GM18498 (cell line): Measurements from ENCODE around the gene HES1.
"Not testable (repeated sequence)": the region's sequence is repeated elsewhere in the genome, so short reads cannot be mapped to it uniquely, and the experiment has no call there.

Experiments used
- ATAC-seq: cut with Tn5 transposase; IDR thresholded peaks from one replicate; pipeline ENCODE4 v1.9.1; 2021; ENCODE audit warnings: mild to moderate bottlenecking, moderate library complexity; ENCODE audit not compliant: unreplicated experiment

Gene HES1

DNA sequence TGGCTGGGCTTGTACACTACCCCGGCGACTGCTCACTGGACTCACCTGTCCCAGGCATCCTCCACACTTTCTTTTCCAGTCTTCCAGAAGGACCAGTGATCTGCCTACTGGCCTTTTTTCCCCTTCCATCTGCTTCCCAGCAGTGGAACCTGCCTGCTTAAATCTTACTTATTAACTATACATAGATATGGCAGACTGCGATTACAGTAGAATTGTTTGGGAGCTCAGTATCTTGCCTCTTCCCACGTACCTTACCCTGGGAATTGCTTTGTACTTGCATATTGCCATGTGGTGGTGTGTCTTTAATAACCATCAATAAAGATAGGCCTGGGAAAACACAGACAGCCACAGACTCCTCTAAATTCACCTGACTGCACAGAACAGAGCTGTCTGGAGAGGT, 11.8 kb upstream of the HES1 start:
- no peak for ATAC-seq

DNA sequence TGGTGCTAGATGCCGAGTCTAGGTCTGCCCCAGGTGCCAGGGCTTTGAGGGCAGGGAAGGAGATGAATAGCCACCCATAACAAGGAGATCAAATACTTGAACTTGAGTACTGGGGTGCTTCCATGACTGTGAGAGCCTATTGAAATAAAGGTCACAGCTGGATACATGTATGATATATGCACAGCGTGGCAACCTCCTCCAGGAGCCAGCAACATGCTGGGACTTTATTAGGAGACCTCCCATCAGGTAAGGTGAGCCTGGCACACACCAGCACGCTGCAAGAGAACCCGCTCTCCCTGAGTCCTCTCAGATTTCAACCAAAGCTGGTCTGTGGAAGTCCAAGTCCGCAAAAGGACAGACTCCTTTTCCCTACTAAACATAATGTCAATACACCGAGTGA, 10.5 kb upstream of the HES1 start:
- no peak for ATAC-seq

DNA sequence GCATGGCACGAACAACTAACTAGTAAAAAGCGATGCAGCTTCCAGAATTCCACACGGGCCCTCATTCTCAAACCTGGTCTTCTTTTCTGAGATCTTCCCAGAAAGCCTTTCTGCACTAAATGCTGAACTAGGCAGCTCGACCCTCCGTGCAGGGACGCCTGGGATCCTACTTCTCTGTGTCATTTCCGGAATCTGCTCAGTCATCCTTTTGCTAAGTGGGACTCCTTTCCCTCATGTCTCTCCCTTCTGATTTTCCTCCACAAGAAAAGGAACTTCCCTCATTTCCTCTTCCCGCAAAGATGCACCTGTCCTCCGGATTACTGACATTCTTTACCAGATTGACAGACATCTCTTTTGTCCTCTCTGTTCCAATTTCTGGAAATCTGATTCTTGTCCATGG, 9.2 kb upstream of the HES1 start:
- ATAC-seq: no peak

DNA sequence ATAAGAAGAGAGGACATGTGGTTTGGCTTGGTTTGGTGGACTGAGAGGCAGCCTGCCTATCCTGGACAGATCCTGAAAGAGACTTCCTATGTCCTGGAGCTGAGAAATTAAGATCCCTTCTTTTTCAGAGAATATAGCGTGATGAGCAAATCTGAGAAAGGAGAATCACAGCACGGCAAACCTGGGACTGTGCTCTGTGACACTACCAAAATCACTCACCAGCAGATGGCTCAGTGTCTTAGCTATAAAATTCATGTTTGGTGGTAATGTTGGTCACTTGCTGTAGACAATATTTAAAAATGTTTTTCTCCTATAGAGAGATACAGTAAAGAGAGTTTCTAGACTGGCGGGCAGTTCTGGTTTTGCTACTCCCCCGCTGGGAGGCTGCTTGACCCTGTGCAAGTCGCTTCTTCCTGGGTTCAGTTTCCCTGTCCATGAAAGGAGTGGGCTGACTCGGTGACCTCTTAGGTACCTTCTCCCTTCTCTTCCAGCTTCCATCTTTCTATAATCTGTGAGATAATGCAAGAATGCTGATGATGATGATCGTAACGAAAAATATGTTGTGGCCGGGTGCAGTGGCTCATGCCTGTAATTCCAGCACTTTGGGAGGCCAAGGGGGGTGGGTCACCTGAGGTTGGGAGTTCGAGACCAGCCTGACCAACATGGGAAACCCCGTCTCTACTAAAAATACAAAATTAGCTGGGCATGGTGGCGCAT, 7.6 kb upstream of the HES1 start:
- no peak for ATAC-seq

DNA sequence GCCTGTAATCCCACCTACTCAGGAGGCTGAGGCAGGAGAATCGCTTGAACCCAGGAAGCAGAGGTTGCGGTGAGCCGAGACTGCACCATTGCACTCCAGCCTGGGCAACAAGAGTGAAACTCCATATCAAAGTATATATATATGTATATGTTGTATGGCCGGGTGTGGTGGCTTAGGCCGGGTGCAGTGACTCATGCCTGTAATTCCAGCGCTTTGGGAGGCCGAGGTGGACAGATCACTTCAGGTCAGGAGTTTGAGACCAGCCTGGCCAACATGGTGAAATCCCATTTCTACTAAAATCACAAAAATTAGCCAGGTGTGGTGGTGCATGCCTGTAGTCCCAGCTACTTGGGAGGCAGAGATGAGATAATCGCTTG, 7.0 kb upstream of the HES1 start:
- not testable (repeated sequence) for ATAC-seq

DNA sequence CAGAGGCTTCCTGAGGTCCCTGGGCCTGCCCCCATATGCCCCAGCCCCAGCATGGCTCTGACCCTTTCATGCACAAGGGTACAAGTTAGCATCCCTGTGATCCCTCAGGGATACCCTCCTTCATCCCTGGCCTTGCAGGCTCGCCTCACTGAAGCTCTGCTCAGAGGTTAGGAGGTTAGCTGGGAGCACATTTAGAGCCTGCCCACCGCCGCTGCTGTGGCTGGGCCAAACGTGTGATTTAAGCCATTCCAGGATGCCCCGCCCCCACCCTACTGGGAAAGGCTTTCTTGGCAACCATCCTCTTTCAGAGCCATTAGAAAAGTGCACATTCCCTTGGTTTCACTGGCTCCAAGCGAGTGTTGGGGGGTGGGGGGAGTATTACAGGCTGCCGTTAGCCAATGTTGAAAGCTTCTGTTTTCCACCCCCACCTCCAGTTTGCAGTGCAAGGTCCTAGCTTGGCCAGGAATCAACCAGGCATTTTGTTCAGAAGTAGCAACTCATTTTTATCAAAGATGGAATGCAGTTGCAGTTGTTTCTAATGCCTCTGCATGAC, 6.3 kb upstream of the HES1 start:
- ATAC-seq: no peak

DNA sequence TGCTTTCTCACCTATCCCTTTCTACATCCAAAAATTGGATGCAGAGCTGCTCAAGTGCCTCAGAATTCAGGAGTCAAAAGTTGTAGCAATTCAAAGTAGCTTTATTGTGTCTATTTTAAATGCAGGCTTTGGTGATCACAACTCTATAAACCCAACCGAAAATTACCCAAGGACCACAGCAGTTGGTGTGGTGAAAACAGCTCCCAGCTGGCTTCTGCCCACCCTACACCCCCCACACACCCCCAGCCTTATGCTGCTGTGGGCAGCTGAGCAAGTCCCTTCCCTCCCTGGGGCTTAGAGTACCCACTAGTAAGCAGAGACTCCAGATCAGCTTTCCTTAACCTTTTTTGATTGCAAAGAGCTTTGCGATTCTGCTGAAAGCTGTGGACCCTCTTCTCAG, 5.8 kb upstream of the HES1 start:
- no peak for ATAC-seq

DNA sequence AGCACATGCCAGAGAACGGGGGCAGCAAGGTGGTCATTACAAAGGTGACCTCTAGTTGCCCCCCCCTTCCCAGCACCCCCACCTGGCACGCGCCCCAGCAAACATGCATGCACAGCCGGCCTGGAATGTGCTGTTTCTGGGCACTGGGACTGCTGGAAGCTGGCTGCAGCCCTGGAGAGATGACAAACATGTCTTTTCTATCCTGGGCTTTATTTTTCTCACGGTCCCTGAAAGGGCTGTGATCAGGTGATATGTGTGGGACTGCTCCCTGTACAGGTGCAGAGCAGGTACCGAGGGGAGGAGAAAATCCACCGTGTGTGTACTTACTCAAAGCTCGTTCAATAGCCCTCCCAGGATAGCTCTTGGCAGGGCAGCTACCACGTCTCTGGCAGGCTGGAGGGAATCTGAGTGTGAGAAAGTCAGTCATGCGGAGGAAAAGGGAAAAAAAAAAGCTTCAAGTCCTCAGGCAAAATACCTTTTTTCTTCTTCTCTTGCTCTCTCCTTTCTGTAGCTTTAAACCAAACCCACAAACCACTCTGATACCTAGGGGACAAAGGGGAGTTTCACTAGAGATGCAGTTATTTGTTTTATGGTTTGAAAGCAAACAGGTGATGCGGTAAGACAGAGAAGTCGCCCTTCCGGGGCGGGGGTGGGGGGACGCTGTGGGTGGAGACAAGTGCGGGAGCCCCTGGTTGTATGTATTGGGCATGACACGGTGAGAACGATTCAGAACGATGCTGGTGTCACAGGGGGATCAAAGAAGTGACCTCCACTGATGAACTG, 5.0 kb upstream of the HES1 start:
- ATAC-seq: peak; percentile 56

DNA sequence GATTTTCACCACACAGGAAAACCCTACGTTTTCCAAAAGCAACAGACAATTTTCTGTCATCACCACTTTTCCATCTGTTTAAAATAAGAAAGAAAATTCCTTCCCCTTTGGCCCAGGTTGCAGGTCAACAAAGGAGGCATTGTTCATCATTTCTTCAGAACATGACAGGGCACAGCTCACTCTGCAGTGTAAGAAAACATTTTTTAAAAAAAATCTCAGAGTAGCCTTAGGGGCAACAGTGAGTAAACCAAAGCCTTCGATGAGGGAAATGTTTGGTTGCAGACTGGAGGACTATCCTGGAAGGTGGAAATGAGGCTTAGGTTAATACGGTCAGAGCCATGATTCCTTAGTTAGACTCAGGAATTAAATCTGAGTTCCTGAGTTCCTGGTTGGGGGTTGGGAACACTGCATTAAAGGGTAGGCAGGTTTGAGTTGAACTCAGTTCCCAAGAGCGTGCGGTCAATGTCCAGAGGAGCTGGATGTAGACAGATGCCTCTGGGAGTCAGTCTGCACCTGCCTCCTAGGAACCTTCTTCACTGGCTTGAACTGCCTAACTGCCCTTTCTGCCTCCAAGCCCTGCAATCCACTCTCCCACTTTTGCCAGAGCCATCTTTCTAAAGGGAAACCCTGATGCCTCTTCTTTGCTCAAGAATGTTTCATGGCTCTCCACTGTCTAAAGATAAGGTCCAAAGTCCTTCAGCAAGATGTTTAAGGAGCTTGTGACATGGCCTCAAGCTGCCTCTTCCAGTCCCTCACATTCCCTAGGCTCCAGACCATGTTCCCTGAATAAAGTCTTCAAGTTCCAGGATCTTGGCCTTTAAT, 3.3 kb upstream of the HES1 start:
- ATAC-seq: no peak

DNA sequence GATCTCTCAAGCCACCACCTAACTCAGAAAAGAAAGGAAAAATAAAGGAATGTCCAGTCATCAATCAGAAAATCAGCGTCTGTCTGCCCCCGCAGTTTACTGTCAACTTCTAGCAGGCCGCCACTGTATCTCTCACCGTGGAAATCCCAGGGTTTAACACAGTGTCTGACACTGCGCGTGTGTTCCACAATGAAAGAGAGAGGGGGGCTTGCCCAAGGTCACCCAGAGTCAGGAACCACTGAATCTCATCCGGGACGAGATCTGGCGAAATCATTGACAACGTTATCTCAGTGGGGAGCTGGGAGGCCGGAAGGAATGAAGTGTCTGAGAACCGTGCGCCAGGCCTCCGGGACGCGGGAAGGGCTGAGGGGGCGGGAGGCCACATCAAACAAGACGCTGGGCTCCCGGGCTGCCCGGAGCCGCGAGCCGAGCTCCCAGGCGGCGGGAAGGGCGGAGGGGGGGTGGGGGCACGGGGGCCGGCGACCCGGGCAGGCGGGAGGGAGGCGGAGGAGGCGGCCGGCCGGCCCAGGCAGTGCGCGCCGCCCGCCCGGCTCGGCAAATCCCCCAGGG, 2.2 kb upstream of the HES1 start:
- ATAC-seq: no peak

DNA sequence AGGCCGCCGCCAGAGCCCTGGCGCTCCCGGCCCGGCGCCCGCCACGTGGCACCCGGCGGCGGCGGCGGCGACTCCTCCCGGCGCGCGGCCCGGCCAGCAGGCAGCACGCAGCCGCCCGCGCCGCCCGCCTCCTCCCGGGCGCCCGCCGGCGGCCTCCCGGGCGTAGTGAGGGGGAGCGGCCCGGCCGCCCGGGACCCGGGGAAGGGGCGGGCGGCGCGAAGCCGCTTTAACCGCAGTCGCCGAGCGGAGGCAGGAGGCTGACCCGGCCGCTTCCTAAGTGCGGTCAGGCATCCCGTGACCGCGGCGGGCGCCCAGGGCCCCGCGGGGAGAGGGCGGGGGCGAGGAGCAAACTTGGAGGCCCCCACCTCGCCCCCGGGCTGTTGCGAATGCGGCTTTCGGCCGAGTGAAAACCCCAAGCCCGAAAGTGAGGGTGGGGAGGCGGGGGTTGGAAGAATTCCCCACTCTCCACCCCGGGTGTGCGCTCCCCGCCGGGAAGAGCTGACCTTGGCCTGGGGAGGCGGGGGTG, 1.7 kb upstream of the HES1 start:
- peak; percentile 22 for ATAC-seq

DNA sequence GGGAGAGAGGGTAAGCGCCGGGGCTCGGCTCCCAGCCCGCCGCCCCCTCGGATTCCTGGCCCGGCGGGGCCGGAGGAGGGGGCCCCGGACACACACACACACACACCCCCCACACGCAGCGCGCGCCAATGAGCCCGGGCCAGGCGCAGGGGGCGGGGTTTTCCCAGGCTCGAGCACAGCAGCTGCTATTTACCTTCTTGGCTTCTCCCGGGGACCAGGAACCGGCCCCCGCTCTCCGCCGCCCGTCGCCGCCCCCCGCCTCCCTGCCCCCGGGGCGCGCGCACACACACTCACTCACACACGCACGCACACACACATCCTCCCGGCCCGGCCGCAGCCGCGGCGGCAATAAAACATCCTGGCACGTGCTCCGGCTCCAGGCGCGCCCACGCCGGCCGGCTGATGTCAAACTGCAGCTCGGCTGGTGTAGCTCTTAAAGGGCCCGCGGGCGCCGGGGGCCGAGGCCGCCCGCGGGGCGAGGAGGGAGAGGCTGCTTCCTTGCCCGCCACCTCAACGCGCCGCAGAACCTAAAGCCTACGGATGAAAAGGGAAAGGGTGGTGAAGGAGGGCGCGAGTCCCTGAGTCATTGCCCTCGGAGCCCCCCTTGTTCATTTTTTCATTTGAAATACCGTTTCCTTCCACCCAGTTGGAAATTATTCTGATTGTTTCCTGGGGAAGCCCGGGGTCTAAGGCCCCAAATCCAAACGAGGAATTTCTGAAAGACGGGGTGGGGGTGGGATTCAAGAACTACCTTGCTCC, 1.0 kb upstream of the HES1 start:
- peak; percentile 48 for ATAC-seq

DNA sequence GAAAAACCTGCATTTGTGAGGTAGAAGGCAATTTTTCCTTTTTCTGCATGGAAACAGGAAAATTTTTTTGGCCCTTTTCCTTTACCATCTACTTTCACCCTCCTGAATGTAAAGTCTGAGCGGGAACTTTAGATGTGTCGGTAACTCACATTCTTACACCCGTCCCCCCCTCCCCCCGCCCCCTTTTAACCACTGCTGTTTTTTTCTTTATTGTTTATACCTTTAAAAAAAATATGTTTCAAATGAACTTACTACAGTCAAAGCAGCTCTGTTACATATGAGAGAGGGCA, 487 bp upstream of the HES1 start:
- no peak for ATAC-seq

DNA sequence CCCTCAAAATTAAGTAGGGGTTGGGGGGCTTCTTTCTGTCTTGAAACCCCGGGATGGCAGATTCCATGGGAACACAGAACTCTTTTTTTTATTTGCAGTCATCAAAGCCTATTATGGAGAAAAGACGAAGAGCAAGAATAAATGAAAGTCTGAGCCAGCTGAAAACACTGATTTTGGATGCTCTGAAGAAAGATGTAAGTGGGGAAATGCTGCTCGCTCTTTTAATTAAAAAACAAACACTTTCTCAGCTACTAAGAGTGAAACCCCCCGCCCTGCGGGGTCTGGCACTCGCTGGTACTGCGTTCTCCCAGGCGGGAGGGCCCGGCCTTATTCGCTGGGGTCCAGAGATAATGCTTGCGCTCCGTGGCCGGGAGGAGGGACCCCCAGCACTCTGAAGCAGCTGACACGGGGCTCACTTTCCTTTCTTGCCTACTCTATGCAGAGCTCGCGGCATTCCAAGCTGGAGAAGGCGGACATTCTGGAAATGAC, 615 bp downstream of the HES1 start:
- ATAC-seq: no peak

DNA sequence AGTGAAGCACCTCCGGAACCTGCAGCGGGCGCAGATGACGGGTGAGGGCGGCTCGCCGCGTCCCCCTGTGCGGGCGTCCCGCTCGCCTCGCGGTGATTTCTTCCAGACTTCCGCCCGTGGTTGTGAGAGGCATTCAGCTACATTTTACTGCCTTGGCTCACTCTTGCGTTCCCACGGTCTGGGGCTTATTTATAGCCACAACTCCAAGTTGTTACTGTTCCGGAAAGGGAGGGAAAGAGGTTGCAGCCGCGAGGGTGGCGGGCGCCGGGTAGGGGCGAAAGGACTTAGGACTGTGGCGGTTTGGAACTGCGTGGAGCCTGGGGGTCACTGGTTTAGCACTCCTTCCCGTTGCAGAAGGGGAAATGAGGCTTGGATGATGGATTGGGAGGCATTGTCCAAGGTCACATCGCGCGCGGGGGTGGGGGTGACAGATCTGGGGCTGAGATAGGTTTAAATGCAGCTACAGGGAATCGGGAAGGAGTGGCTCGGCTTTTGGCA, 1.1 kb downstream of the HES1 start:
- ATAC-seq: no peak

DNA sequence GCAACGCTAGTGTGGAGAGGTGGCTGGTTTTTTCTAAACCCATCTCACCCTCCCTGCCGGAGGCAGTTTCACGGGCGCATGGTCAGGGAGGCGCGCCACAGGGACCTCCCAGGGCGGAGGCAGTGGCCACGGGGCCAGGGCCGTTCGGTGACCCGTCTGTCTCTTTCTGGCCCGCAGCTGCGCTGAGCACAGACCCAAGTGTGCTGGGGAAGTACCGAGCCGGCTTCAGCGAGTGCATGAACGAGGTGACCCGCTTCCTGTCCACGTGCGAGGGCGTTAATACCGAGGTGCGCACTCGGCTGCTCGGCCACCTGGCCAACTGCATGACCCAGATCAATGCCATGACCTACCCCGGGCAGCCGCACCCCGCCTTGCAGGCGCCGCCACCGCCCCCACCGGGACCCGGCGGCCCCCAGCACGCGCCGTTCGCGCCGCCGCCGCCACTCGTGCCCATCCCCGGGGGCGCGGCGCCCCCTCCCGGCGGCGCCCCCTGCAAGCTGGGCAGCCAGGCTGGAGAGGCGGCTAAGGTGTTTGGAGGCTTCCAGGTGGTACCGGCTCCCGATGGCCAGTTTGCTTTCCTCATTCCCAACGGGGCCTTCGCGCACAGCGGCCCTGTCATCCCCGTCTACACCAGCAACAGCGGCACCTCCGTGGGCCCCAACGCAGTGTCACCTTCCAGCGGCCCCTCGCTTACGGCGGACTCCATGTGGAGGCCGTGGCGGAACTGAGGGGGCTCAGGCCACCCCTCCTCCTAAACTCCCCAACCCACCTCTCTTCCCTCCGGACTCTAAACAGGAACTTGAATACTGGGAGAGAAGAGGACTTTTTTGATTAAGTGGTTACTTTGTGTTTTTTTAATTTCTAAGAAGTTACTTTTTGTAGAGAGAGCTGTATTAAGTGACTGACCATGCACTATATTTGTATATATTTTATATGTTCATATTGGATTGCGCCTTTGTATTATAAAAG, 1.8 kb downstream of the HES1 start:
- ATAC-seq: peak; percentile 34

DNA sequence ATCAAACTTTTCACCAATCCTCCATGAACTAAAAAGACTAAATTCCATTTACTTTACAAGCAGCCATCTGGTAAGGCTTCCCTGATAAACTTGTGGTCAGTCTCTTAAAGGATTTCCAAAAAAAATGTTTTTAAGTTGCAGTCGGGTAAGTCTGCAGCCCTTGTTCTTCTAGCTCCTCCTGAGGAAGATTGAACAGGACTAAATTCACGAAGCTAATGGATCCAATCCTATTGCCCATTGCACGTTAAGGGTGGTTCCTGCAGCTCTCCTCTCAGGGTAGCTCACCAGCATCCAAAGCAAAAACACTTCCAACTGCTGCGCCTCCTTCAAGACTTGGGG, 2.8 kb downstream of the HES1 start:
- no peak for ATAC-seq

DNA sequence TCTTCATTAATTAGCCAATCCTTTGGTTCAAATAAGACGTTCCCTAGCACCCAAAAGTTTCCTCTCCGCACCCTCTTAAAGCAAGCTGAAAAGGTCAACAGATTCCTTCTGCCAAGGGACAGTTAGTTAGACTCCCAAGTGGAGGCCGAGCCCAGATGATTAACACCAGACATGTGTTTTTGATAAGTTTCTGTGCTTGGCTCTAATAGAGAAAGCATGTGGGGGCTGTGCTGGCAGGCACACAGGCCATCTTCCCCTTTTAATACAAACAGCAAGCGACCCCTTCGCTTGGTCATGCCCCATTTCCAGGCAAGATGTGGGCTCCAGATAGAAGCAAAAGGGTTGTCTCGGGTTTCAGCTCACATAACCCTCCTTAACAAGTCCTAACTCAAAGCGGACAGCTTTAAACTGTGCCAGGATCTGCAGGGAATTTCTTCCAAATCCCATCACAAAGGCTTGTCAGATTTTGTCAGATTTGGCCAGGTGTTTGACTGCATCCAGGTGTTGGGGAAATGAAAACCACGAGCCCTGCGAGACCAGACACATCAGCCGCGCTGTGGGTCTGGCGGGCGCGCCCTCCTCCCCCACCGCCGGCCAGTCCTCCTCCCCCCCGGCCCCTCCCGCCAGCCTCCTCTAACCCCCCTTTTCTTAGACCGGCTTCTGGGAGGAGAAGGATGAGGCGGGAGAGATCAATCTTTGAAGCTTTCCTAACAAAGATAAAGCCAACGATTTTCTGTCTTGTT, 3.3 kb downstream of the HES1 start:
- no peak for ATAC-seq
